Prostate gland (tissue), 2 donors: ENCODE results near the gene ZNF366. TPM values are rescaled to one million over a fixed set of nuclear protein-coding genes. Genes with fewer than 3 reads are reported as not detected.

Source experiments
- DNase-seq: peaks from one replicate; pipeline ENCODE4 v3.0.0-alpha.2; 2019; ENCODE audit warnings: low spot score
- H3K27ac ChIP-seq, 2 donors: fragments of 200-600 bp; sonication (generic); 2 replicates each; pipeline ENCODE4 v1.5.1; 2017 to 2019
- H3K27me3 ChIP-seq: fragments of 200-600 bp; sonication (generic); replicated peaks from 2 replicates; pipeline ENCODE4 v1.5.1; 2019; ENCODE audit not compliant: insufficient read depth
- H3K36me3 ChIP-seq, 2 donors: fragments of 200-600 bp; sonication (generic); 1 replicate in 1 of 2; 2 replicates in 1 of 2; pipeline versions ENCODE4 v1.5.1 to v1.8.1; 2017 to 2019
- H3K4me1 ChIP-seq: fragments of 200-600 bp; sonication (generic); replicated peaks from 2 replicates; pipeline ENCODE4 v1.5.1; 2019
- H3K4me3 ChIP-seq, 2 donors: fragments of 200-600 bp; sonication (generic); 2 replicates each; pipeline ENCODE4 v1.5.1; 2017 to 2019
- H3K9me3 ChIP-seq: fragments of 200-600 bp; sonication (generic); 2 replicates; pipeline ENCODE4 v1.5.1; 2017
- CTCF ChIP-seq, 4 experiments: fragments of 200-600 bp in 2 of 4; fragments of 450-650 bp in 2 of 4; sonication (generic) in 2 of 4; IDR thresholded peaks; 1 replicate in 3 of 4; 2 replicates in 1 of 4; pipeline ENCODE4 v1.5.1; 2016 to 2019; ENCODE audit warnings: antibody characterized with exemption in 4 of 4, mild to moderate bottlenecking in 2 of 4, moderate library complexity in 2 of 4
- POLR2A ChIP-seq: fragments of 450-650 bp; IDR thresholded peaks from one replicate; pipeline ENCODE4 v1.6.1; 2016; ENCODE audit warnings: antibody characterized with exemption, mild to moderate bottlenecking
- POLR2AphosphoS5 ChIP-seq: sonication (generic); formaldehyde crosslinking; IDR thresholded peaks from one replicate; pipeline ENCODE4 v1.6.1; 2017; ENCODE audit warnings: antibody characterized with exemption
- WGBS: methylation state at CpG from one replicate; pipeline ENCODE4 v1.1.5; 2018; 5-methylcytosine and 5-hydroxymethylcytosine counted together
- intact Hi-C: fragments of 100-400 bp; cut with DNase I; formaldehyde crosslinking; loops from one replicate; pipeline ENCODE4 v1.14.2; 2022
- total RNA-seq, 2 donors: library from RNA; depleted of rRNA; stranded (reverse); fragments of >200 nt; gene quantifications; one replicate each; pipeline ENCODE4 v1.1.0, GENCODE V29; 2016

ZNF366 gene
- total RNA-seq, 2 donors from 2014 or later = 2.0 to 3.2 TPM

GRCh38 chr5:72470826-72471225 is 36.4 kb downstream of the ZNF366 start:
- WGBS = 98% methylated on average over 2 of the region's 2 CpGs
- Histone ChIP-seq H3K27ac (no peak overlapping the region), H3K4me1 (no peaks in the 10 kb centered on the region), H3K9me3 (no peaks in the 10 kb centered on the region), H3K27me3 (no peaks in the 10 kb centered on the region), H3K36me3 (no peaks in the 10 kb centered on the region), H3K4me3 (no peak overlapping the region)
- intact Hi-C loops = no loop called here
- DNase-seq = no peak
- TF ChIP-seq CTCF (IDR thresholded peaks at IDR 0.05) (no peak), POLR2AphosphoS5 (no peak), POLR2A (no peak)

GRCh38 chr5:72468606-72469005 is 38.6 kb downstream of the ZNF366 start:
- intact Hi-C loops = no loop called here
- Histone ChIP-seq H3K27me3 (no peaks in the 10 kb centered on the region), H3K4me1 (no peaks in the 10 kb centered on the region), H3K9me3 (no peaks in the 10 kb centered on the region), H3K36me3 (no peaks in the 10 kb centered on the region), H3K4me3 (no peak overlapping the region), H3K27ac (no peak overlapping the region)
- DNase-seq = no peak
- 77% methylated on average over 1 of the region's 1 CpG for WGBS
- TF ChIP-seq CTCF (IDR thresholded peaks at IDR 0.05) (no peak), POLR2A (no peak), POLR2AphosphoS5 (no peak)

GRCh38 chr5:72468024-72468423 is 39.2 kb downstream of the ZNF366 start:
- no peak for DNase-seq
- Histone ChIP-seq H3K36me3 (no peaks in the 10 kb centered on the region), H3K4me3 (no peak overlapping the region), H3K9me3 (no peaks in the 10 kb centered on the region), H3K27me3 (no peaks in the 10 kb centered on the region), H3K4me1 (no peaks in the 10 kb centered on the region), H3K27ac (no peak overlapping the region)
- no peak for TF ChIP-seq CTCF (IDR thresholded peaks at IDR 0.05)
- no peak for TF ChIP-seq POLR2AphosphoS5
- TF ChIP-seq POLR2A = no peak
- WGBS = 59% methylated on average over 5 of the region's 5 CpGs
- intact Hi-C loops = no loop called here

GRCh38 chr5:72467461-72467860 is 39.7 kb downstream of the ZNF366 start:
- H3K27ac ChIP-seq = no peak overlapping the region
- no peak for TF ChIP-seq CTCF (IDR thresholded peaks at IDR 0.05)
- TF ChIP-seq POLR2A = no peak
- TF ChIP-seq POLR2AphosphoS5 = no peak
- no peaks in the 10 kb centered on the region for H3K4me1 ChIP-seq
- no peak overlapping the region for H3K4me3 ChIP-seq
- intact Hi-C loops = no loop called here
- no peak for DNase-seq
- no peaks in the 10 kb centered on the region for H3K36me3 ChIP-seq
- 90% methylated on average over 2 of the region's 2 CpGs for WGBS
- no peaks in the 10 kb centered on the region for H3K9me3 ChIP-seq
- no peaks in the 10 kb centered on the region for H3K27me3 ChIP-seq

GRCh38 chr5:72465601-72466563 is 41.3 kb downstream of the ZNF366 start:
- Histone ChIP-seq H3K27me3 (no peaks in the 10 kb centered on the region), H3K9me3 (no peaks in the 10 kb centered on the region), H3K36me3 (no peaks in the 10 kb centered on the region), H3K27ac (no peak overlapping the region), H3K4me3 (no peak overlapping the region), H3K4me1 (no peaks in the 10 kb centered on the region)
- no peak for DNase-seq
- 88% methylated on average over 10 of the region's 10 CpGs for WGBS
- TF ChIP-seq POLR2A (no peak), CTCF (IDR thresholded peaks at IDR 0.05) (no peak), POLR2AphosphoS5 (no peak)
- intact Hi-C loops = no loop called here
